Measurements from ENCODE around the gene KDM8.

- no peak for TF ChIP-seq CTCF (IDR thresholded peaks at IDR 0.05)
- no peak for TF ChIP-seq POLR2A (IDR thresholded peaks at IDR 0.05)
These were observed 4.9 kb downstream of the KDM8 start for GRCh38 chr16:27208081-27208680.
